Middle frontal gyrus (tissue), 1 donor: ENCODE results near the gene DNAJB14.

Experiments
- DNase-seq: peaks from one replicate; pipeline ENCODE4 v3.0.0-alpha.2; 2015; ENCODE audit warnings: low spot score; ENCODE audit errors: extremely low spot score

Gene DNAJB14

DNA sequence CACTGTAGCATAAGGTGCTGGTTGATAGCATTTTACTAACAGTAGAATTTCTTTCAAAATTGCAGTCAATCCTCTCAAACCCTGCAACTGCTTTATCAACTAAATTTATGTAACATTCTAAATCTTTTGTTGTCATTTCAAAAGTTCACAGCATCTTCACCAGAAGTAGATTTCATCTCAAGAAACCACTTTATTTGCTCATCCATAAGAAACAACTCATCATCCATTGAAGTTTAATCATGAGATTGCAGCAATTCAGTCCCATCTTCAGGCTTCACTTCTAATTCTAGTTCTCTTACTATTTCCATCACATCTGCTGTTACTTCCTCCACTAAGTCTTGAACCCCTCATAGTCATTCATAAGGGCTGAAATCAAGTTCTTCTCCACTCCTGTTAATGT is 73.8 kb downstream of the DNAJB14 start:
- DNase-seq: no peak

GRCh38 chr4:99868126-99868596 is 78.3 kb downstream of the DNAJB14 start:
- no peak for DNase-seq

- no peak for DNase-seq
Observed at GRCh38 chr4:99863804-99864203, 82.6 kb downstream of the DNAJB14 start.

DNA sequence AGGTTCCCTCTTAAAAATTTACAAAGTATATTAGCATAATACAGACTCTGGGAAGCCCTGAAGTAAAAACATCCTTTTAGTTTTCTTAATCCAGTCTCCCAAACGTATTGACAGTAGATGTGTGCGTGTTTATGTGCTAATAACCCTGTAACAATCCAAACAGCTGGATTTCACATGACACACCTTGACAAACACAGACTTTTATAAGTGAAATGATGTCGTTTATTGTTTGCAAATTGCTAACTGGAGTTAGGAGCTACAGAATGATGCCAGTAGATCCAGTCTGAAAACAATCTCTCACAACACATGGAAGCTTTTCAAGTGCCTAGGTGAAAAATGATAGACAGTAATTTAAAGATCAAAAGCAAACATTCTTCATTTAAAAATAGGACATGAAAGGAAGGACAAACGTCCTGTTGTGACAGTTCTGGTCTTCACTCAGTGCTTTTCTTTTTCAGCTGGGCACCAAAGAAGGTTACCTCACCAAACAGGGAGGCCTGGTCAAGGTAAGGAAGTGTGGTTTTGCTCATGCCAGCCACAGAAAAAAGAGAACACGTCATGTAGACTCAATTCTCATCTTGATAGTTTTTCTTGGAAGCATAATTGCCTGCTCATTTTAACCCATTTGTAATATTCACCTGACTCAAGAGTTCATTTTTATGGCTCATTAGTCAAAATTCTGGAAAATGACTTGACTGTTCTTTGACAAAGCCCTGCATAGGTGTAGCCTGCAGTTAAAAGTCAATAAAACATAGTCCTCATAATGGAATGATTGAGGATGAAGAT is 85.1 kb downstream of the DNAJB14 start:
- DNase-seq: no peak

- no peak for DNase-seq
Observed at GRCh38 chr4:99860521-99860920, 85.9 kb downstream of the DNAJB14 start.

- no peak for DNase-seq
Observed at GRCh38 chr4:99859618-99860017, 86.8 kb downstream of the DNAJB14 start.

GRCh38 chr4:99857307-99857706 is 89.1 kb downstream of the DNAJB14 start:
- DNase-seq: no peak

DNA sequence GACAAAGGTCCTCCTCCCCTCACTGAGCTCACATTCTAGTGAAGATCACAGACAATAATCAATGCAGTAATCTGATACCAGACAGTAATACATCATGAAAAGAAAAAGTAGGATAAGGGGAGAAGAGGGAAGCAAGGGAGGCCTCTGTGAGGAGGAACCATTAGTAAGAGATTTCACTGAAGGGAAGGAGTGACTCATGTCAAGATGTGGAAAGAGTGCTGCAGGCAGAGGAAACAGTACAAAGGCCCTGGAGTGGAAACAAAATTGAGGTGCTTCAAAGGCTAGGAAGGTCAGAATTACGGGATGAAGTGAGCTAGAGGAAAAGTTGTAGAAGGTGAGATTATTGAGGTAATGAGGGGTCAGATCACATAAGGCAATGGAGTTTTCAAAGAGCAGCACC is 90.3 kb downstream of the DNAJB14 start:
- no peak for DNase-seq

GRCh38 chr4:99855678-99856077 is 90.7 kb downstream of the DNAJB14 start:
- no peak for DNase-seq

- no peak for DNase-seq
Observed at GRCh38 chr4:99853999-99854398, 92.4 kb downstream of the DNAJB14 start.

GRCh38 chr4:99853190-99853589 is 93.2 kb downstream of the DNAJB14 start:
- DNase-seq: no peak

- no peak for DNase-seq
Observed at GRCh38 chr4:99852199-99852749, 94.1 kb downstream of the DNAJB14 start.

DNA sequence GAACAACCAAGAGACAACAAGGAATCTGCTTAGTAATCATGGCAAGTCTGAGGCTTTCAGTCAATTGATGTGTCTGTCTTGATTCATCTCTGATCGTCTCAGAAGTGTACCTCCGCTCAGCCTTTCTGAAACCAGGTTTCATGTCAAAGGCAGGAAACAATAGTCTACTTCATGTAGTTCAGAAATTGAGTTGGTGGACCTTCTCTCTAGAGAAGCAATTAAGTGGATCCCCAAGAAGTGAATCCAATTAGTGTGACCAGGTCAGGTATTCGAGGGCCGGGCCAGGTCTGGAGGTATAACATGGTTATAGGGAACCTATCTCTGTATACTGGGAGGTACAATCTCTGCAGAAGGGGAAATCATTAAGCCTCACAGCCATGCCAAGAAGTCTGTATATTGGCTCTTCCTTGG is 97.8 kb downstream of the DNAJB14 start:
- DNase-seq: no peak

DNA sequence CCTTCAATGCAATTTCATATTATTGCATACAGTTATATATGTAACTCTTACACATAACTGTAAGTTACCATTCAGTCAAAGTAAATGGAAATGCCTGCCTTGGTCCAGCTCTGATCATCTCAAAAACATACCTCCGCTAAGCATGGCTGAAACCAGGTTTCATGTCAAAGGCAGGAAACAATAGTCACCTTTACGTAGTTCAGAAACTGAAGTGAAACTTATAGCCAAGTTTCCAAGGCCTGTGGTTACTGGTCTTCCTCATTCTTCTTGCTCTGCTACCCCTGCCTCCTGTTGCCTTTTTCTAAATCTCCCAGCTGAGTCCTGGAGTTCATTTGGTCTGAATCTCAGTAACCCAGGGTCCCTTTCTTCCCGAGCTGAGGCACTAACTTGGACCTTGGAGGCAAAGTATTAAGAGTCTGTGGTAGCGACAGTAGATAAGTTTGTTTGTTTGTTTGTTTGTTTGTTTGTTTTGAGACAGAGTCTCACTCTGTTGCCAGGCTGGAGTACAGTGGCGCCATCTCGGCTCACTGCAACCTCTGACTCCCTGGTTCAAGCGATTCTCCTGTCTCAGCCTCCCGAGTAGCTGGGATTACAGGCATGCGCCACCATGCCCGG is 98.9 kb downstream of the DNAJB14 start:
- DNase-seq: no peak

DNA sequence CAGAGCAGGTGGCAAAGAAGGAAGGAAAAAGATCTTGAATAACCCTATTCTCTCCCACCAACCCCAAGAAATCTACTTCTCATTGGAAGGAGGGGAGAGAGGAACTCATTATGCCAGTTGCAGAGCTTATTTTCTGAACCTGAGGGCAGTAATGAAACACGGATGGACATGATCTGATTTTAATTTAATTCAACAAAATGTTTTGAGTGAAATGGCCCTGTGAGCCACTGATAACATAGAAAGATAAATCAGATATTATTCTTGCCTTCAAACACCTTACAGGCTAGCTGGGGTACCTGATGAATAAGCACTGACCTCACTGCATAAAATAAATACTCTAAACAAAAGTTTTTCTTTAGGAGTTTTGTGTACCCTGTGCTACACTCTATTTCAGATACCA is 99.5 kb downstream of the DNAJB14 start:
- no peak for DNase-seq
